HEK293 (cell line): Measurements from ENCODE around the gene RNASET2.
A peak's percentile ranks its signal among the peaks of the same experiment; 100 is the strongest.

ENCODE experiments used
- CTCF ChIA-PET: fragments of 350-600 bp; formaldehyde crosslinking; extraction: SDS; loops from one replicate; lab custom pipeline; 2021; ENCODE audit warnings: antibody characterized with exemption; lab: Yijun Ruan, JAX
- POLR2A ChIA-PET: fragments of 300-600 bp; formaldehyde crosslinking; extraction: SDS; loops from one replicate; lab custom pipeline; 2020; ENCODE audit warnings: antibody characterized with exemption, inconsistent platforms; lab: Yijun Ruan, JAX
- H3K27ac ChIP-seq: fragments of 200-500 bp; sonication (Bioruptor generic); 2 replicates; pipeline ENCODE4 v1.5.1; 2014; ENCODE audit warnings: low read depth, low read length, control low read depth, inconsistent platforms; ENCODE audit errors: extremely low read depth
- H3K36me3 ChIP-seq, 2 experiments: fragments of 200-500 bp in 1 of 2; sonication (Bioruptor generic) in 1 of 2; 1 replicate in 1 of 2; 2 replicates in 1 of 2; pipeline ENCODE4 v1.5.1; 2014 to 2017; ENCODE audit warnings: inconsistent platforms in 2 of 2, low read length in 2 of 2; ENCODE audit not compliant: control insufficient read depth in 2 of 2, insufficient read depth in 1 of 2
- H3K4me1 ChIP-seq: fragments of 200-500 bp; sonication (Bioruptor generic); 2 replicates; pipeline ENCODE4 v1.5.1; 2014; ENCODE audit warnings: mild to moderate bottlenecking, low read length, inconsistent platforms; ENCODE audit not compliant: control insufficient read depth, insufficient read depth
- H3K4me3 ChIP-seq: 2 replicates; pipeline ENCODE4 v1.5.1; 2011; ENCODE audit warnings: low read depth, mild to moderate bottlenecking, control low read depth, low read length, moderate library complexity
- H3K9me3 ChIP-seq: fragments of 200-500 bp; sonication (Bioruptor generic); 2 replicates; pipeline ENCODE4 v1.5.1; 2014; ENCODE audit warnings: low read depth, low read length, inconsistent platforms; ENCODE audit not compliant: control insufficient read depth, insufficient read depth
- EGR2 ChIP-seq: fragments of 450-650 bp; formaldehyde crosslinking; IDR thresholded peaks from 2 replicates; pipeline ENCODE4 v1.5.1; 2016; ENCODE audit warnings: low read depth, missing biosample characterization, missing genetic modification characterization
- HOXD13 ChIP-seq: sonication (generic); formaldehyde crosslinking; IDR thresholded peaks from 2 replicates; pipeline ENCODE4 v1.8.0; 2022; ENCODE audit warnings: missing genetic modification reagents, borderline replicate concordance
- WT1 ChIP-seq: fragments of 450-650 bp; formaldehyde crosslinking; IDR thresholded peaks from 2 replicates; pipeline ENCODE4 v1.5.1; 2016; ENCODE audit warnings: missing biosample characterization, missing genetic modification characterization
- ZEB2 ChIP-seq: fragments of 450-650 bp; formaldehyde crosslinking; IDR thresholded peaks from 2 replicates; pipeline ENCODE4 v1.5.1; 2016; ENCODE audit warnings: missing biosample characterization, missing genetic modification characterization
- ZFHX2 ChIP-seq: fragments of 450-650 bp; formaldehyde crosslinking; conservative IDR thresholded peaks from 2 replicates; pipeline ENCODE4 v1.5.1; 2016; ENCODE audit warnings: missing biosample characterization, missing genetic modification characterization
- ZFP3 ChIP-seq: fragments of 450-650 bp; formaldehyde crosslinking; IDR thresholded peaks from 2 replicates; pipeline ENCODE4 v1.5.1; 2016; ENCODE audit warnings: low read depth, missing biosample characterization, missing genetic modification characterization
- ZFP37 ChIP-seq: fragments of 450-650 bp; formaldehyde crosslinking; IDR thresholded peaks from 2 replicates; pipeline ENCODE4 v1.5.1; 2016; ENCODE audit warnings: missing biosample characterization, missing genetic modification characterization
- ZNF138 ChIP-seq: fragments of 450-650 bp; formaldehyde crosslinking; IDR thresholded peaks from 2 replicates; pipeline ENCODE4 v1.5.1; 2016; ENCODE audit warnings: missing biosample characterization, missing genetic modification characterization, borderline replicate concordance
- ZNF184 ChIP-seq: fragments of 450-650 bp; IDR thresholded peaks from 2 replicates; pipeline ENCODE4 v1.5.1; 2018; ENCODE audit warnings: missing biosample characterization, mild to moderate bottlenecking, missing genetic modification characterization
- ZNF221 ChIP-seq: fragments of 450-650 bp; formaldehyde crosslinking; IDR thresholded peaks from 2 replicates; pipeline ENCODE4 v1.5.1; 2017; ENCODE audit warnings: missing biosample characterization, missing genetic modification characterization, borderline replicate concordance
- ZNF239 ChIP-seq: fragments of 450-650 bp; formaldehyde crosslinking; IDR thresholded peaks from 2 replicates; pipeline ENCODE4 v1.5.1; 2016; ENCODE audit warnings: missing biosample characterization, missing genetic modification characterization
- ZNF366 ChIP-seq: fragments of 450-650 bp; formaldehyde crosslinking; conservative IDR thresholded peaks from 2 replicates; pipeline ENCODE4 v1.5.1; 2016; ENCODE audit warnings: missing biosample characterization, missing genetic modification characterization
- ZNF48 ChIP-seq: fragments of 450-650 bp; formaldehyde crosslinking; IDR thresholded peaks from 2 replicates; pipeline ENCODE4 v1.5.1; 2016; ENCODE audit warnings: missing biosample characterization, missing genetic modification characterization
- ZNF544 ChIP-seq: fragments of 450-650 bp; formaldehyde crosslinking; IDR thresholded peaks from 2 replicates; pipeline ENCODE4 v1.5.0; 2017; ENCODE audit warnings: missing biosample characterization, missing genetic modification characterization
- ZNF561 ChIP-seq: fragments of 450-650 bp; IDR thresholded peaks from 2 replicates; pipeline ENCODE4 v1.5.1; 2018; ENCODE audit warnings: missing biosample characterization, missing genetic modification characterization, borderline replicate concordance
- ZNF664 ChIP-seq: fragments of 450-650 bp; formaldehyde crosslinking; IDR thresholded peaks from 2 replicates; pipeline ENCODE4 v1.5.1; 2016; ENCODE audit warnings: missing biosample characterization, missing genetic modification characterization
- ZNF747 ChIP-seq: fragments of 450-650 bp; formaldehyde crosslinking; IDR thresholded peaks from 2 replicates; pipeline ENCODE4 v1.5.1; 2016; ENCODE audit warnings: missing biosample characterization, missing genetic modification characterization
- ZSCAN16 ChIP-seq: fragments of 450-650 bp; formaldehyde crosslinking; IDR thresholded peaks from 2 replicates; pipeline ENCODE4 v1.5.1; 2016; ENCODE audit warnings: missing biosample characterization, missing genetic modification characterization
- TF ChIP-seq, protein P1 (sequence below): fragments of 450-650 bp; formaldehyde crosslinking; IDR thresholded peaks from 2 replicates; pipeline ENCODE4 v1.5.1; 2017; ENCODE audit warnings: missing biosample characterization, missing genetic modification characterization
- TF ChIP-seq, protein P2 (sequence below): fragments of 450-650 bp; formaldehyde crosslinking; IDR thresholded peaks from 2 replicates; pipeline ENCODE4 v1.5.1; 2016; ENCODE audit warnings: missing biosample characterization, missing genetic modification characterization

The RNASET2 gene

DNA sequence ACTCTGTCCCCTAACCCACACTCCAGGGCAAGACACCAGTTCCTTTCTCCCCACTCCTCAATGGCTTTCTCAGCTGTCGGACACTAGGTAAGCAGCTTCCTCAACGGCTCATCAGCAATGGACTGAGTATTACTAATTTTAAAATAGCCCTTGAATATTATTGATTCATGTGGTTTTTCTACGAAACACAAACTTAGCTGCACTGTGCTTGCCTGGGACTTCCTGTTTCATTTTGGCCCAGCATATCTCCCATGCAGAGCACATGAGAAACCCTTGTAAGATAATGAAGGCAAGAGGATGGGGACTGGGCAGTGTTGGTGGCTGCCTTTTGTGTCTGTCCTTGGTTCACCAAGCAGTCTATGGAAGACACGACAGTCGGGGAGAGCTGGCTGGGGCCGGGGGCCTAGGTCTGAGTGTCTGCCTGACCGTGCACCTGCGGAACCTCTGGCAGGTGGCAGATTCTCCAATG is 48.9 kb downstream of the RNASET2 start:
- Histone ChIP-seq H3K36me3 (no peaks in the 10 kb centered on the region), H3K27ac (no peak overlapping the region), H3K4me3 (no peak overlapping the region), H3K9me3 (no peaks in the 10 kb centered on the region), H3K4me1 (no peaks in the 10 kb centered on the region)
- TF ChIP-seq ZNF664 (tag by site-specific recombination) (no peak), ZFP3 (no peak), ZNF221 (tag by site-specific recombination) (no peak), ZNF544 (tag by site-specific recombination) (no peak), ZEB2 (tag by site-specific recombination) (no peak), ZNF561 (no peak), ZFP37 (no peak), WT1 (no peak), ZNF184 (tag by site-specific recombination) (no peak), ZNF138 (no peak), ZSCAN16 (tag by site-specific recombination) (no peak), ZNF239 (tag by site-specific recombination) (no peak), ZNF366 (tag by site-specific recombination) (no peak)
- TF ChIP-seq, protein P1, sequence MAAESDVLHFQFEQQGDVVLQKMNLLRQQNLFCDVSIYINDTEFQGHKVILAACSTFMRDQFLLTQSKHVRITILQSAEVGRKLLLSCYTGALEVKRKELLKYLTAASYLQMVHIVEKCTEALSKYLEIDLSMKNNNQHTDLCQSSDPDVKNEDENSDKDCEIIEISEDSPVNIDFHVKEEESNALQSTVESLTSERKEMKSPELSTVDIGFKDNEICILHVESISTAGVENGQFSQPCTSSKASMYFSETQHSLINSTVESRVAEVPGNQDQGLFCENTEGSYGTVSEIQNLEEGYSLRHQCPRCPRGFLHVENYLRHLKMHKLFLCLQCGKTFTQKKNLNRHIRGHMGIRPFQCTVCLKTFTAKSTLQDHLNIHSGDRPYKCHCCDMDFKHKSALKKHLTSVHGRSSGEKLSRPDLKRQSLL (tag by site-specific recombination) = no peak
- TF ChIP-seq, protein P2, sequence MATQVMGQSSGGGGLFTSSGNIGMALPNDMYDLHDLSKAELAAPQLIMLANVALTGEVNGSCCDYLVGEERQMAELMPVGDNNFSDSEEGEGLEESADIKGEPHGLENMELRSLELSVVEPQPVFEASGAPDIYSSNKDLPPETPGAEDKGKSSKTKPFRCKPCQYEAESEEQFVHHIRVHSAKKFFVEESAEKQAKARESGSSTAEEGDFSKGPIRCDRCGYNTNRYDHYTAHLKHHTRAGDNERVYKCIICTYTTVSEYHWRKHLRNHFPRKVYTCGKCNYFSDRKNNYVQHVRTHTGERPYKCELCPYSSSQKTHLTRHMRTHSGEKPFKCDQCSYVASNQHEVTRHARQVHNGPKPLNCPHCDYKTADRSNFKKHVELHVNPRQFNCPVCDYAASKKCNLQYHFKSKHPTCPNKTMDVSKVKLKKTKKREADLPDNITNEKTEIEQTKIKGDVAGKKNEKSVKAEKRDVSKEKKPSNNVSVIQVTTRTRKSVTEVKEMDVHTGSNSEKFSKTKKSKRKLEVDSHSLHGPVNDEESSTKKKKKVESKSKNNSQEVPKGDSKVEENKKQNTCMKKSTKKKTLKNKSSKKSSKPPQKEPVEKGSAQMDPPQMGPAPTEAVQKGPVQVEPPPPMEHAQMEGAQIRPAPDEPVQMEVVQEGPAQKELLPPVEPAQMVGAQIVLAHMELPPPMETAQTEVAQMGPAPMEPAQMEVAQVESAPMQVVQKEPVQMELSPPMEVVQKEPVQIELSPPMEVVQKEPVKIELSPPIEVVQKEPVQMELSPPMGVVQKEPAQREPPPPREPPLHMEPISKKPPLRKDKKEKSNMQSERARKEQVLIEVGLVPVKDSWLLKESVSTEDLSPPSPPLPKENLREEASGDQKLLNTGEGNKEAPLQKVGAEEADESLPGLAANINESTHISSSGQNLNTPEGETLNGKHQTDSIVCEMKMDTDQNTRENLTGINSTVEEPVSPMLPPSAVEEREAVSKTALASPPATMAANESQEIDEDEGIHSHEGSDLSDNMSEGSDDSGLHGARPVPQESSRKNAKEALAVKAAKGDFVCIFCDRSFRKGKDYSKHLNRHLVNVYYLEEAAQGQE (tag by site-specific recombination) = no peak
- ChIA-PET CTCF (interaction anchor here (0.6 to 1.5 kb wide), 2 partner anchors 15 to 28 kb away, joined by 3 to 4 read pairs; no protein-coding TSS in a partner anchor), POLR2A (no interaction called here)

DNA sequence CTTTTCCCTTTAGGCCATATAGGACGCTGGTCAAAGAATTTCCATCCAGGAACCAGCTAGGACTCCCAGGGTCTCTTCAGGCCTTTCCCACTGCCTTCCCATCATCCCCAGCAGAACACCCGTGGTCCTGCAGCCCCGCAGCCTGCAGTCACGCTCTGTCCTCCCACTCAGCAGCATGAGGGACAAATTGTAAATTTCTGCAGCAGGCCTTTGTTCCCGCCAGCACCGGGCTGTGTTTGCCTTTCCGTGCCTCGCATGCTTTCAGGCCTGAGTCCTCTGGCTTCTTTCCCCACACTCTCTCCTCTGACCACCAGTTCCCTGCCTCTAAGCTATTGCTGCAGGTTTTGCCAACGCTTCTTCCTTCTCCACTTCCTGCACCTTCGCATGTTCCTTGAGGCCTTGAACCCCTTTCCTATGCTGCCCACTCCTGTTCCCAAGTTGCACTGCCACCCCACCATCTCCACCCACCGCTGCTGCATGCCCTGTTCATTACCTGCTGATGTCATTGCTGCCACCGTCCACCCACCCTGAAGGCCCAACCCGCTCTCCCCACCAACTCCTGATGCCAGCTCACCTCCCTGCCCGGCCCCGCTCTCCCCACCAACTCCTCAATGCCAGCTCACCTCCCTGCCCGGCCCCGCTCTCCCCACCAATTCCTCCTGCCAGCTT is 49.8 kb downstream of the RNASET2 start:
- Histone ChIP-seq H3K36me3 (no peaks in the 10 kb centered on the region), H3K4me1 (no peaks in the 10 kb centered on the region), H3K9me3 (no peaks in the 10 kb centered on the region), H3K4me3 (no peak overlapping the region), H3K27ac (no peak overlapping the region)
- ChIA-PET POLR2A (no interaction called here), CTCF (interaction anchor here (1.5 kb wide), 1 partner anchor 27 kb away, joined by 4 read pairs; no protein-coding TSS in a partner anchor)
- no peak for TF ChIP-seq ZNF48 (tag by site-specific recombination)
- TF ChIP-seq HOXD13 (CRISPR knock-in tag) = no peak
- TF ChIP-seq ZNF747 (tag by site-specific recombination) = no peak
- TF ChIP-seq ZFHX2 (tag by site-specific recombination) = peak; percentile 50; the same call in 1 of the 2 replicates
- peak; percentile 25; the same call in 1 of the 2 replicates for TF ChIP-seq EGR2 (tag by site-specific recombination)
